ENCODE measurements around the gene POLR1B.

- TF ChIP-seq TAF1 (IDR thresholded peaks at IDR 0.05; ENCODE audit: borderline replicate concordance, low read depth, low read length), result no peak
- no peak for TF ChIP-seq CREM (IDR thresholded peaks at IDR 0.05; ENCODE audit: low read depth)
- no peak for TF ChIP-seq CBX3 (IDR thresholded peaks at IDR 0.05; ENCODE audit: borderline replicate concordance, low read depth)
- no peak for TF ChIP-seq TCF12 (IDR thresholded peaks at IDR 0.05; ENCODE audit: low read depth, low read length)
- no peak for TF ChIP-seq CTCF (IDR thresholded peaks at IDR 0.05 in 2 of 3, conservative IDR thresholded peaks at IDR 0.05 in 1 of 3; ENCODE audit: control insufficient read depth in 2 of 3, extremely low read depth in 1 of 3, insufficient read depth in 1 of 3, low read depth in 3 of 3, low read length in 3 of 3)
- no peak for TF ChIP-seq MTA3 (IDR thresholded peaks at IDR 0.05; ENCODE audit: borderline replicate concordance, low read length)
- TF ChIP-seq CEBPZ (IDR thresholded peaks at IDR 0.05; ENCODE audit: low read depth, low read length), result no peak
- no peak for TF ChIP-seq PAX8 (IDR thresholded peaks at IDR 0.05)
- TF ChIP-seq CBX5 (IDR thresholded peaks at IDR 0.05; ENCODE audit: low read depth), result no peak
- TF ChIP-seq YY1 (IDR thresholded peaks at IDR 0.05; ENCODE audit: low read depth, low read length), result no peak
- TF ChIP-seq EZH2 (IDR thresholded peaks at IDR 0.05; ENCODE audit: borderline replicate concordance, control insufficient read depth, low read depth, low read length), result no peak
- TF ChIP-seq MYC (IDR thresholded peaks at IDR 0.05; ENCODE audit: insufficient read depth, insufficient read length, insufficient replicate concordance, low read length, severe bottlenecking), result no peak
Measured at GRCh38 chr2:112602917-112603316, 60.7 kb downstream of the POLR1B start.

Data from GM12878 (cell line).